ENCODE data around the gene SIK3.
A peak's percentile ranks its signal among the peaks of the same experiment; 100 is the strongest.

The SIK3 gene

DNA sequence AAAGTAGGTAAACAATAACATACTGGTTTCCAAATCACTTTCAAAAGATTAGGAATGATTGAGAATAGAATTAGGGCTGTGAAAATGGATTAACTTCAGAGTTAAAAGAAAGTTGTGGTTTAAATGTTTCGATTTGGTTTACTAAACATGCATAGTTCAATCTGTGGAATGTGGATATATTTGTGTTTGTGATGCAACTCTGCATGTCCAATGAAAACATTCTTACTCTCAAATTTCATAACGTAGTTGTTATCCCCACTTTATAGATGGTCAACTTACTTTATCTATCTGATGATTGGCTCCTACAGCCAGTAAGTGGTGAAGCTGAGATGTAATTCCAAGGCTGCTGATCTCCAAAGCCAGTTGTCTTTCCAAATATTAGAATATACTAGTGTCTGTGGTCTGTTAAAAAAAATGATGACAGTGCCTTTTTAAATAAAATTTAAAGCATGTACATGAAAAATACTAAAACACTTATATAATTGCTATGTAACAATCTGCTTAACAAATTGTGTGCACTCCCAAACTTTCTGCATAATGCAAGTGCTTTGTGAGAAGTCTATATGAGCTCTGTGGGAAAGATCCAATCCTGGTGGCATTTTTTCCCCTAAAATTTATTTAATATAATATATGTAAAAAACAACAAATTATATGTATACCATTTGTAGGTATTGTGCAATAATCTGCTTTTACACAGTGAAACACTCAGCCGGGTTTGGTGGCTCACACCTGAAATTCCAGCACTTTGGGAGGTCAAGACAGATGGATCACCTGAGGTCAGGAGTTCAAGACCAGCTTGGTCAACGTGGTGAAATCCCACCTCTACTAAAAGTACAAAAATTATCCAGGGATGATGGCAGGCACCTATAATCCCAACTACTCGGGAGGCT is 9.7 kb upstream of the SIK3 start:
- DNase-seq = no peak

DNA sequence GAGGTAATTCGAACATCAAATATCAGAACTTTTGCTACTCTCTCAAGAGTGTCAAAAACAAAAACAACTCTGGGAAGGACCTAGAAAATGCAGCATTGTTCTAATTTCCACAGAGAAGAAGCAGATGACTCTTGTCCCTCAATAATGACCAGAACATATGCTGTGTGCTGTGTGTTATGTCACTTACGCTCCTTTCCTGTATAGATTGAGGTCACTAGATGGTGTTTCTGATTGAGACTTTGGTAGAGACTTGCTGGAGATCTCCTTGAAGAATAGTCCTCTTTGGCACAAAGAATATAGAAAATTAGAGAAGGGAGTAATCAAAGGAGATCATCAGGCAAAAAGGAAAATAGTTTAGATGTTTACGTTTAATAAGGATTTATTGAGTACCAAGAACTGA is 2.3 kb upstream of the SIK3 start:
- no peak for DNase-seq

DNA sequence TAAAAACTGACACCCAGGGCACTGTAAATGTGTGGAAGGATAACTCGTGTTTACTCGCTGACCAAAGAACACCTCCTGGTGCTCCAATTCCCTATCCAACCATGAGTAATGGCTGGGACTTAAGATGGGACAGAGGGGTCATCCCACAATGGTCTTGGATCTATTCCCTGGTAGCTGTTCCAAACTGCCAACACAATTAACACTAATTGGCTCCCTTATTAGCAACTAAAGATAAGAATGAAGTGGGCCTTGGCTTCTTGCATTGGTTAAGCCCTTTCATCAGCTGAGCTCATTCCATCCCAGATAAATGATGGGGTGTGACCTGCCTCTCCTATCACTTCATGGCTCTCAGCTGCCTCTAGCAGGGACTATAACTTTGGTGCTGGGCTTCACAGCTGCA is 1.5 kb upstream of the SIK3 start:
- DNase-seq = no peak

DNA sequence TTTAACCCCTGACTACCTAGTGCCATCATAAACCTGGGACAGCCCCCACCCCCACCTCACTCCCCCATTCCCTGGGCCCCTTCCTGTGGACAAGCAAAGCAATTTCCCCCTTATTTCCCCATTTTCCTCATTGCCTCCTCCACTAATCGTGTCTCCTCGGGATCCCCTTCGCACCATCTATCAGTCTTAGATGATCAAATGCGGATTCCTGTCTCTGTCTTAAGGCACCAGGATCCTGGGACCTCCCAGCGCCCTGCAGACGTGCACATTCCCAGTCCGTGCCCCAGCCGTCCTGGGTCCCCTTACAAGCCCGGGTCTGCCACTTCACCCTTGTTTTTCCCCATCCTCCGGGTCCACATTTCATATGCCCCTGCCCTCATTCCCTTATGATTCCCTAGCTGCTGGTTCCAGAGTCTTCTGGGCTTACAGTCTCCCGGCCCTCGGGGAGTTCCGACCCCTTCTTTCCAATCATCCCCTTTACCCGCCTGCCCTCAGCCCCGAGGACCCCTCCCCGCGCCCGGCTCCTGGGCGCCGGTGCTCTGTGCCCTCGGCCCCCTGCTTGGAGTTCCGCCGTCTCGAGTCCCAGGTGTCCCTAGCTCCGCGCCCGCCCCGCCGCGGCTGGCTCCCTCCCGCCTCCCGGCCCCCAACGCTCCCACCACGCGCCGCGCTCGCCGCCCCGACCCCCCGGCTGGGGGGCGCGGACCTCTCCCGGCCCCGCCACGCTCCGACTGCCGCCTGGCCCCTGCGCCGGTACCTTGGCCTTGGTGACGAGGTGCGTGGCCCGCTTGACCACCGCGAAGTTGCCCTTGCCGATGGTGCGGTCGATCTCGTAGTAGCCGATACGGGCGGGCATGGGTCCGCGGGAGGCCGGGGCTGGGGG is 599 bp downstream of the SIK3 start:
- DNase-seq = peak; percentile 21

DNA sequence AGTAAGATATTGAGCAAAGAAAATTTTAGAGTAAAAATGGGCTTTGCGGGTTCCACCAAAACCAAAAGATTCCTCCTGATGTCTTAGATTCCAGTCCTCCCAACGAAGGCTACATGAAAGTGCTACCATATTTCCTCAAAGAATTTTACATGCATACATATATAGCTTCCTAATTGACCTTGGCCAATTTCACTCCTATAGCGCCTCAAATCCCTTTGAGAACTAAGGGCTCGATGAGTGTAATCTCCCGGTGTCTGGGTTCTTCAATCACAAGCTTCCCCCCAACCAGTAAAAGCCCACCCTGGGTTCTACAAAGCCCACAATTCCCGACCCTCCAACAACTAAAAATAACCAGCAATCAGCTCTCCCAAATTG is 1.2 kb downstream of the SIK3 start:
- DNase-seq = no peak

DNA sequence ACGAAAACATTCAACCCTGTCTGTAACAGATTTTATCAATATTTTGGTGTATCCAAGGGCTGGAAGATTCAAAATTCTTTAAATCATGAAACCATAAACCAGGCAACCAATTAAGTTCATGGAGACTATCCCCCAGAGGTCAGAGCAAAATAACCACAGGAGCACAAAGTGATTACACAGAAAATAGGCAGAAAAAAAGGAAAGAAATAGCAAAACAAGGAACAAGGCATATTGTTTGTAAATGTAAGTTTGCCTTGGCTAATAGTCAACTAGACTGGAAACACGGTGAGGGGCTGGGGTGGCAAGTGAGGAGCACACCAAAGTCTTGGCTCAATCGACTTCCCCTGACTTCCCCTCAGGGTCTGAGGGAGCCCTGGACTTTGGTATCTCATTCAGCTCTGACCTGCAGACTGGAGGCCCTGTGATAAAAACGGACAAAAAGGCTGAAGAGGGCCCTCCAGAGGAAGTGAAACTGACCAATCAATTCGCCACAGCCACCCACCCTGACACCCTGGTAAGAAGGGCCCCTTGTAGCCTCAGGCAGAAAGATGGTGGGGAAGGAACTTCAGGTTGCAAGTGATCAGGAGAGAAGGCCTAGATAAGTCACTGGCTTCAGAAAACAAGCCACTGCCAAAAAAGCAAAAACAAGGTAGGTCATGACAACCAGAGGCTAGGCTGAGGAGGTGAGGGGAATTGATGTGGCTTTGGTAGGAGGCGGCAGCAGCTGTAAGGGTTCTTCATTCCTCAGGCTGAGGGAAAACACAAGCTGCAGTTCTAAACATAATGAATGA is 1.8 kb downstream of the SIK3 start:
- DNase-seq = no peak

DNA sequence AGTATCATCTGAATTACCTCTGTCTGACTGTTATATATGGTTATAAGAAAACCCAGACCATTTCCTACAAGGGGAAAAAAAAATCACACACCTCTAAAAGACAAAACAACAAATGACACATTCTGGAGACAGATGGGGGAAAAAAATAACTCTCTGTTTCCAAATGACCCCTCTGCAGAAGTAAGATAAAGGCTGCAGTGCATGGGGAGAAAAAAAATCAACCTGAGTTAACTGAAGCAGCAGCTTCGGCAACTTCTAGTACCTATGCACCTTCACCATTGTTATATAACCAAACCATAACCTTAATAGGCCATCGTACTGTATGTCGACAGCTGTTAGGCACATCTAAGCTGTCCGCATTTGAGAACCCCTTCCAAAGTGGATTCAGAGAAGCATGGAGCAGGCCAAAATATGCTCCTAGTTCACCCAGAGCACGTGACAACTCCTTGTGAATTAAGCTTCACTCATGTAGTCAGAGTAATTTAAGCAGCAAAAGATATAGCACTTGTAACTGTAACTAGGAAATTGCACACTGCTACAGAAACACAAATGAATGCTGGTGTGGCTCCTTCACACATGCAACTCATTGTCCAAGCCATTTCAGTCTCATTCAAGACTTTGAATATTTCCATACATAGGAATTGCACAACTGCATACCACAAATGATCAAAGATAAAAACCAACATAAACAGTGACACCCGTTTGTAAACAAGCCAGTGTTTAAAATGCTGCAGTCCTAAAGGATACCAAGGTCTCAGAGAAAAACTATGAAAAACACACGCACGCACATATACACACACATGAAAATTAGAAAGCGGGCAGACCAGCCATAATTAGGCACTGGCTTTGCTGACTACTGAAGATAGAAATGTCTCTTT is 2.7 kb downstream of the SIK3 start:
- DNase-seq = no peak

DNA sequence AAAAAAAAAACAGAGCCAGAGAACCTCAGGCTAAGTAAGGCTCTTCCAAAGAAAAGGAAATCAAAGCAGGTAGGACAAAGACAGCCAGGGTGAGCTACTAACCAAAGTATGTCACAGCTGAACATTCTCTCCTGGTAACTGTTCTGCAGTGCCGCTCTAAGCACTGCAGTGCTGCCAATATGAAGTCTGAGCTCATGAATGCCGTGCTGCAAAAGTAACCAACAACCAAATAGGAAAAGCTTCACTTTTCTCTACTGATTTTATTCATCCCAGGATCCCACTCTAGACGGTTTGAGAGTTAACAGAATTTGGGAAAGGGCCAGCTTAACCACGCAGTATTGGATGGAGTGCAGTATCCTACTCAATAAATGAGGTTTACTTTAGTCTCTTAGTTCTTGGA is 3.5 kb downstream of the SIK3 start:
- DNase-seq = no peak

DNA sequence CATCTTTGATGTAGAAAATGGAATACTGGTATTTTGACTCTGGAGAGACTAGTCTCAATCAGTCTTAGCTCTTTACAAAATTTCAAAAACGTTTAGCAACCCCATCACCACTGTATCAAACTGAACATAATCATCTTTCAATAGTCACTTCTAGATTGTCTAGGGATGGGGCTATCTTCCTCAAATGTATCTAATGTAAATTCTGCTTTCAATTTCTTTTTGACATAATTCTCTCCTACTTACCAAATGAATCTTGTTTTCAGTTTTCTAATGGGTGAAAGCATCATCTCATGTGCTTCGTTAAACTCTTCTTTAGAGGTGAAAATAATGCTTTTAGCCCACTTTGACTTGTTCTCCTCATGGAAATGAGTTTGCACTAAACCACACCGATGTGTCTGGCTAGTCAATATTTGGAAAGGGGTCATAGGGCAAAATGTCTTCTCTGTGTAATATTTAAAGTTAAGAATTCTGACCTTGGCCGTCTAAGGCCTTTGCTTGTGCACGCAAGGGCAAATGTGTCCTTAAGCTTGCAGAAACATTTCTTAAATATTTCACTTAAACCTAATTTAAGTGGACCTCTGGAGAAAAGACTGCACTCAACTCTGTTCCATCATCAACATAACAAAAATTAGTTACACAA is 5.2 kb downstream of the SIK3 start:
- DNase-seq = no peak

DNA sequence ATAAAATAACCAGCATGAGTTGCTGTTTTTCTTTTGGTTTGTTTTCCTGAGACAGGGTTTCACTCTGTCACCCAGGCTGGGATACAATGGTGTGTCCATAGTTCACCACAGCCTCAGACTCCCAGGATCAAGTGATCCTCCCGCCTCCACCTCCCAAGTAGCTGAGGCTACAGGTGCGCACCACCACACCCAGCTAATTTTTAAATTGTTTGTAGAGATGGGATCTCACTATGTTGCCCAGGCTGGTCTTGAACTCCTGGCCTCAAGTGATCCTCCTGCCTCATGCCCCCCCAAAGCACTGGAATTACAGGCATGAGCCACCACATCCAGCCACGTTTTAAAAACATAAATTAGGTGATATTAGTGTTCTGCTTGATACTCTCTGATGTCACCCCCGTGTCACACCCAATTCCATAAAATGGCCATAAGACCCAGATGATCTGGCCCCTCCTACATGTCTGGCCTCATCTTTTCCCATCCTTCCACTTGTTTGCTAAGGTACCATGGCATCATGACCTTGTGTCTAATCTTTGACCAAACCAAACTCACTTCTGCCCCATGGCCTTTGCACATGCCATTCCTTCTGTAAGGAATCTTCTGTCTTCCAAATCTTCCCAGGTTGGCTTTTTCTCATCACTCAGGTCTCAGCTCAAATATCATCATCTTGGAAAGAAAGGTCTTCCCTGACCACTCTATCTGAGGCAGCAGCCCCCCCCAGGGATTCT is 6.3 kb downstream of the SIK3 start:
- DNase-seq = no peak

DNA sequence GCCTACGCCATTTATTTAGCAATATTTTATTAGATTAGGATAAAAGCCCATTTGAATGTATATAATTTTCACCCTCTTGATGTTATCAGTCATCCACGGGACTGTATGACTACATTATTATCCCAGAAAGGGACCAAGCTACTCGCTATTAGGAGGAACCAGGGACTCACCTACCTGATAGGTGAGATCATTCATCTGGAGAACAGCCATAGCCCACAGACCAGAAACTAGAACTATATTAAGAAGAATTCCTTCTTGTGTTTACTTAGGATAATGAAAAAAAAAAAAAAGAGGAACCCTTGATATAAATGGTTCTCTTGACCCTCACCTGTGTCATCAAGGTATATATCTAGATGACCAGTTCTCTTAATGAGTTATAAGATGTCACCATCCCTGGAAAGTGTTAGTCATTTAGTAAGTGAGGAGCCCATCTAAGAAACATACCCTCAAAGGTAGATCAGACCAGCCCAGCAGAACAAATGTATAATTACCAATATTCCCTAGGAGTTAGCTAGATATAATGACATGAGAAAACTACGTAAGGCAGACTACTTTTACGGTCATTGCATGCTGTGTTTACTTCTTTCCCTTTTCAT is 8.0 kb downstream of the SIK3 start:
- DNase-seq = no peak

DNA sequence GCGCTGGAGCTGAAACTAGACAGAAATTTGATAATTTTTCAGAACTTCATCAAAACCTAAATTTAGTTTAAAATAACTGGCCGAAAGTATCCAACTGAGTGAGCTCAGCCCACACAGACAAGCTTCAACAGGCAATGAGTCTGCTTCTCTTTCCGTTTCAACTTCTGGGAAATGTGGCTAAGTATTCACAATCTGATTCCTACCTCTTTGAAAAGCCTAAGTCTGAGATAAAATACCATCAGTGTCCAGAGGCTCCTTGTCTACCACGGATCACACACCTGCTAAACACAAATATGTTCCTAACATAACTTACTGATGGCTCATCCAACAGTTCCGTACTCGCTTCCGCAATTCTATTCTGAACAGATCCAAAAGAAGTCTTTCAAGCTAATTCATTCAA is 8.5 kb downstream of the SIK3 start:
- DNase-seq = no peak

DNA sequence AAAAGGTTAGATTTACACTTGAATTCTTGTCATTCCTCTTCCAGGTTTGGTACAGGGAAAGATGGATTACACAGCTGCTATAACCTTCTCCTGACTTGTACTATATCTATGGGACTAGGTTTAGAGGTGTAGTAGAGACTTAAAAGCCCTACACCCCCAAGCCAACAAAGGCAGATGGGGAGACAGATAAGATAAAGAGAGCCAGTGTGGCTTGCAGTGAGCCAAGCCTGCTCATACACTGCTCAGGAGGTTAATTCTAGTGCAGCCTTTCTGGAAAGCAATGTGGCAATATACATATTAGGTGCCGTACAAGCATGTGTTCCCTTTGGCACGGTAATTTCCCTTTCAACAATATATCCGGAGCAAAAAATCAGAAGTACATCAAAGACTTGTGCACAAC is 10.8 kb downstream of the SIK3 start:
- DNase-seq = no peak

DNA sequence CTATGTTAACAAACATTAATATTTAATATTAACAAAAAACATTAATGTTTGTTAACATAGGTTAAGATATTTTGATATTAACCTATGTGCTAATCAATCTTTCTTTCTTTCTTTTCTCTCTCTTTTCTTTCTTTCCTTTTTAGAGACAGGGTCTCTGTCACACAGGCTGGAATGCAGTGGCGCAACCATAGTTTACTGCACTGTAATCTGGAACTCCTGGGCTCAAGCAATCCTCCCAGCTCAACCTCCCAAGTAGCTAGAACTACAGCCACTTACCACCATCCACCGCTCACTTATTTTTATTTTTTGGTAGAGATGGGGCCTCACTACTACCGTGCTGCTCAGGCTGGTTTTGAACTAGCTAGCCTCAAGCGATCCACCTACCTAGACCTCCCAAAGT is 13.2 kb downstream of the SIK3 start:
- DNase-seq = no peak

DNA sequence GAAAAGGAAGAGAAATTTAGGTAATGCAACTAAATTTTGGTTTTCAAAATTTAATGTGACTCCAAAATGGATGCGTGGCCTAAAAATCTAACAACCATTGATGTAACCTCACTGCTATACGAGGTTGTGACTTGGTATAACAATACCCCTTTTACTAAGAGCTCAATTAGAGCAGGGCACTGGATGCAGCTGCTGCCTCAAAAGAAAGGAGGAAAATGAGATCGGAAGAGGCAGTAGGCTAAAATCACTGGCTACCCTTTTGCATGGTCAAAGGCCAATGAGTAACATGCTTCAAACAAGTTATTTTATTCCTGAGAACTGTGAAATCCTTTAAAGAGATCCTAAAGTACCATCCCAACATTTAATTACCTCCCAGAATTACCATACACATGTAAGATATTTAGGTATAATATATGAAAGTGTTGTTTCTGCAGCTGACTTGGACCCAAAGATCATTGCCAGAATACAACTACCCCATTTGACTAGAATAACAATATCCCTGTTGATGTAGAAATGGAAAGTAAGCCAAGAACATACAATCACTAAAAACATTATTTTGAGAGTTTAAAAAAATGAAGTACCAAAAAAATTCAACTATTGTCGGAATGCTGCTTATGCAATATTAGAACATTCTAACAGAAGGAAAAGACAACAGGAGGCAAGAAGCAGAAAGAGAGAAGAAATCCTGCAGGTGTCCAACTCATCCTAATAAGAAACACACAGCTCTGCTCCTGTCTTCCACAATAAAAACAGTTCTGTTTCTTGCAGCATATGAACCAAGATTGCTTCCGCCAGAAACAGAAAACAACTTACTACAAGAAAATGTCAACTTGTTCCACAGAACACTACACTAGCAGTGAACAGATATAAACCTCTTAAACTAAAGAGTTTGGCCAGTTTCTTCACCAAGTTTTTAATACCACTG is 15.0 kb downstream of the SIK3 start:
- DNase-seq = no peak

DNA sequence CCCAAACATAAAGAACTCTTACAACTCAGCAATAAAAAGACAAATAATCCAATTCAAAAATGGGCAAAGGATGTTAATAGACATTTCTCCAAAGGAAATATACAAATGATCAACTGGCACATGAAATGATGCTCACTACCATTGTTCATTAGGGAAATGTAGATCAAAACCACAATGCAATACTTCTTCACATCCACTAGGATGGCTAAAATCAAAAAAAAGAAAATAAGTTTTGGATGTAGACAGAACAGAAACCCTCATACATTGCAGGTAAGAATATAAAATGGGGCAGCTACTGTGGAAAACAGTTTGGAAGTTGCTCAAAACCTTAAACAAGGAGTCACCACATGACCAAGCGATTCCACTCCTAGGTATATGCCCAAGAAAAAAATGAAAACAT is 16.3 kb downstream of the SIK3 start:
- DNase-seq = no peak

DNA sequence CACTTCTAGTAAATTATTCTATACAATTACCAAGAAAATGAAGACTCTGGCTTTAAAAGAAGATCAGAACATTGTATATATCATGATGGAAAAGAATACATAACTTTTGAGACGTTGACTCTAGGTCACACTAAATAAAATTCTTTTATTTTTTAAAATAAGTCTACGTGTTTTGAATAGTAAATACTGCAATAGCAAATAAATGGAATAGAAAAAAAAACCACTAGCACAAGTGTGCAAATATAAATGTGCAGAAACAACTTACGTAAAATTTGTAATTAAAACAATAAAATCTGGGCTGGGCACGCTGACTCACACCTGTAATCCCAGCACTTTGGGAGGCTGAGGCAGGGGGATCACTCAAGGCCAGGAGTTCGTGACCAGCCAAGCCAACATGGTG is 17.9 kb downstream of the SIK3 start:
- no peak for DNase-seq

DNA sequence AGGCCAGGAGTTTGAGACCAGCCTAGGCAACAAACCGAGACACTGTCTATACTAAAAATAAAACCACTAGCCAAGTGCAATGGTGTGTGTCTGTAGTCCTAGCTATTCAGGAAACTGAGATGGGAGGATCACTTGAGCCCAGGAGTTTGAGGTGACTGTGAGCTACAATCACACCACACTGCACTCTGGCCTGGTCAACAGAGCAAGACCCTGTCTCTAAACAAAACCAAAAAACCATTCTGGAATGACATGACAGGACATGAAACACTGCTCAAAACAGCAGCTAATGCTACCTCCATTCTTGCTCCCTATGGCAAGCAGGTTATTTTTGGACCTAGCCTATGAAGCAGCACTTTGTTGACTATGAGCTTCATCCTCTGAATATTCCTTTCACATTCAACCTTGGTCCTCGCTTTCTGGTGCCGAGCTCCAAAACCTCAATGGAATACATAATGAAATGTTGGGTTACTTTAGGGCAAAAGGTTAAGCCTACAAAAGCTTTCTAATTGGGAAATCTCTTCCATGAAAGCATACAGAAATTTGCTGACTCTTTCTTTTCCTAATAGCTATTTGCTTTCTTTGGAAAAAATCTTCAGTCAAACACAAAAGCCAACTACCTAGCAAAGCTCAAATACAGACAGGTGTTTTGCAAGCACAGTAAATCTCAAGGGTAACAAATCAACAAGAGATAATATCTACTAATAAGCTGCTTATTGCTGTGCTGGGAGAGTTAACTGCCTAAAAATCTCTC is 21.1 kb downstream of the SIK3 start:
- DNase-seq = no peak

DNA sequence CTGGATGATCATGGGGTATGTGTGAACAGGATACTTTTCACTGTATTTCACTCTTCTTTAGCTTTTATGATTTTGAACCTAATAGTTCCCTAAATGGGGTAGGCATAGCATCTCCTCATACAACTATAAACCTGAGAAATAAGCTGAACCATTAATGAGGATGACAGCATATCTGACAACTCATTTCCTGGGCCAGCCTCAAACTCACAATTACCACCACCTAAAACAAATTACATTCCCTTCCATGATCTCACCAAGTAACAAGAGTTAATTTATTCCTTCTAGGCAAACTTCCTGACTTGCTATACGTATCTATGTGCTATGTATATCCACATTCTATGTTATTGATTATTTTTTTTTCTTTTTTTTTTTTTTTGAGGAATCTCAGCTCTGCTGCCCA is 23.0 kb downstream of the SIK3 start:
- no peak for DNase-seq
